ENCODE data around the gene KDM2A.
A peak's percentile ranks its signal among the peaks of the same experiment; 100 is the strongest.

Gene KDM2A

DNA sequence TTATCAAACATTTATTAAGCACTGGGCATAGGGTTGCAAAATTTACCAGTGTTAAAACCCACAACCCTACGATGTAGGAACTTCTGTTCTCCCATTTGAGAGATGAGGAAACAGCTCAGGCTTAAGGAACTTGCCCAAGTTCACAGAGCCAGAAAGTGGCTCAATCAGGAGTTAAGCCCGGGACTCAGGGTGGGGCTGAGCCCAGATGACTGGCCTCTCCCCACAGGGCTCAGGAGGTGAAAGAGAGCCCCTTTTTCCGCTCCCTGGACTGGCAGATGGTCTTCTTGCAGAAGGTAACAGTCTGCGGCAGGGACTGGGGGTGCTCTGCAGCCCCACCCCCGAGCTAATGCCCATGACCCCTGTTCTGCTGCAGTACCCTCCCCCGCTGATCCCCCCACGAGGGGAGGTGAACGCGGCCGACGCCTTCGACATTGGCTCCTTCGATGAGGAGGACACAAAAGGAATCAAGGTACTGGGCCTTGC is 164.5 kb downstream of the KDM2A start:
- DNase-seq = no peak

DNA sequence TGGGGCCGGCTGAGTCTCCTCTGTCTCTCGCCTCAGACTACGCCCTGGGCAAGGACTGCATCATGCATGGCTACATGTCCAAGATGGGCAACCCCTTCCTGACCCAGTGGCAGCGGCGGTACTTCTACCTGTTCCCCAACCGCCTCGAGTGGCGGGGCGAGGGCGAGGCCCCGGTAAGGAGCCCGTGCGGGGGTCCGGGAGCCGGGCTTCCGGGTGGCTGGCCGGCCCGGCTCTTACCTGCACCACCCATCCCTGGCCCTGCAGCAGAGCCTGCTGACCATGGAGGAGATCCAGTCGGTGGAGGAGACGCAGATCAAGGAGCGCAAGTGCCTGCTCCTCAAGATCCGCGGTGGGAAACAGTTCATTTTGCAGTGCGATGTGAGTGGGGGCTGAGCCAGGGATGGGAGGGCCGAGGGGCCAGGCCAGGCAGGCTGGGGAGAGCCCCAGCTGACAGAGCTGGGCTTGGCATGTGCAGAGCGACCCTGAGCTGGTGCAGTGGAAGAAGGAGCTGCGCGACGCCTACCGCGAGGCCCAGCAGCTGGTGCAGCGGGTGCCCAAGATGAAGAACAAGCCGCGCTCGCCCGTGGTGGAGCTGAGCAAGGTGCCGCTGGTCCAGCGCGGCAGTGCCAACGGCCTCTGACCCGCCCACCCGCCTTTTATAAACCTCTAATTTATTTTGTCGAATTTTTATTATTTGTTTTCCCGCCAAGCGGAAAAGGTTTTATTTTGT is 165.9 kb downstream of the KDM2A start:
- no peak for DNase-seq

GRCh38 chr11:67285541-67286498 is 166.8 kb downstream of the KDM2A start:
- DNase-seq = no peak

- DNase-seq = peak in 4 of 56 donors; percentile 26 to 50 (median 38)
Observed at GRCh38 chr11:67286621-67287333, 167.7 kb downstream of the KDM2A start.

DNA sequence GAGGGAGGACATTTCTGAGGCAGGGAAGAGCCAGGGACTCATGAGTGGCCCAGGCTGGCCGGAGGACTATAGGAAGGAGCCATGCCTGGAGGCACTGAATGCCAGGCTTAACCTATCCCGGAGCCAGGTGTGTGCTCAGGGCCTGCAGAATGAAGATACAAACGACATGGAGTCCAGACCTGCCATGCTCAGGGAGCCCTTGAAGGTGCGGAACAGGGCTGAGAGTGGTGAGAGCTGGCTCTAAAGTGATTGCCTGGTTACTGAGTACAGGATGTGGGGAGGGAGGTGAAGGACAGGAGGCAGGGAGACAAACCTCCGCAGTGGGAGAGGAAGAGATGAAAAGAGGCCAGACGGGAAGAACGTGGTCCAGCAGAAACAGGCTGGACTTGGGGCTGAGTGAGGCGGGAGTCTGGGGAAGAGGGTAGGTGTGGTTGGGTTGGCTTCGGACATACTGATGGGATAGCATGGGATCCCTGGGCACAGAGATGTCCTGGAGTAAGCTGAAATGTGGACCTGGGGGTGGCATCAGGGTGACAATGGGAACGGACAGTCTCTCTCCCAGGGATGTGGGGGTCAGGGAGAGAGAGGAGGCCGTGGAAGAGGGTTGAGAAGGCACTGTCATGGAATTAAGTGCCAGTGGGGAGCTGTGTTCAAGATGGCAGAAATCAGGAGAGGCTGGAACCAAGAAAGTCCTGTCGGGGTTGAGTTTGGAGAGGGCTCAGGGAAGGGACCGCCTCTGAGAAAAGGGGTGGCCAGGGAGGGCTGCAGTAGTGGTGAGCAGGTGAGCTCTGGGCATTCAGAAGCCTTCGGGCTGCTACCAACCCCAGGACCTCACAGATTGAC is 168.5 kb downstream of the KDM2A start:
- DNase-seq = no peak

GRCh38 chr11:67288198-67288451 is 169.1 kb downstream of the KDM2A start:
- peak in 1 of 56 donors; percentile 36 for DNase-seq

DNA sequence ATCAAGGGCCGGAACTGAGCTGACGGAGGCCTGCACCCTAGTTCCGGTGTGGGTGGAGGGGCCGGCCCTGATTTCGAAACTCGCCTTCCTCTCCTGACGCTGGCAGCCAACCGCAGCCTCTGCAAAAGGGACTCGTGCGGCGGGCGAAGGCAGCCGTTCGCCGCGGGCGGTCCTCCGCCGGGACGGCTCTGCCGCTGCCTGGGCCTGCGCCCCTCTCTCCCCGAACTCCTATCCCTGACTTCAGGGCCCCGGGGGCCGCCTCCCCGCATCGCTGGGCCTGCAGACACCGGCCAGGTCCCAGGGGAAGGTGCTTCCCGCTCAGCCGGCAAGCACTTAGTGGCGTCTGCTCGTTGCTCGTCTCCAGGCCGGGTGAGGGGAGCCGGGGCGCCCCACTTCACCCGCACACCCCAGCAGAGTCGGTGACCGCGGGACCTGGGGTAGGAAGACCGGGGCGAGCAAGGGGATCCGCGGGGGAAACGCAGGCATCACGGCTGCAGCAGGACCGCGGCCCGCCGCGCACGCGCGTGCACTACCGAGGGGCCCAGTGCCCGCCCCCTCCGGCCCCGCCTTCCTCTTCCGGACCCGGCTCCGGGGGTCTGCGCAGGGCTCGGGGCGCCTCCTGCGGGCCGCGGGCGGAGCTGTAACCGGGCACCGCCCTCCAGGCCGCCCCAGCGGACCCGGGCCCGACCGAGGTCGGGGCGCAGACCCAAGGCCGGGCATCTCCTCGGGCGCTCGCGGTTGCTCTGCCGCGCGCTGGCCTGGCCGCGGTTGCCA is 169.6 kb downstream of the KDM2A start:
- peak in 51 of 56 donors; percentile 35 to 92 (median 76) for DNase-seq

DNA sequence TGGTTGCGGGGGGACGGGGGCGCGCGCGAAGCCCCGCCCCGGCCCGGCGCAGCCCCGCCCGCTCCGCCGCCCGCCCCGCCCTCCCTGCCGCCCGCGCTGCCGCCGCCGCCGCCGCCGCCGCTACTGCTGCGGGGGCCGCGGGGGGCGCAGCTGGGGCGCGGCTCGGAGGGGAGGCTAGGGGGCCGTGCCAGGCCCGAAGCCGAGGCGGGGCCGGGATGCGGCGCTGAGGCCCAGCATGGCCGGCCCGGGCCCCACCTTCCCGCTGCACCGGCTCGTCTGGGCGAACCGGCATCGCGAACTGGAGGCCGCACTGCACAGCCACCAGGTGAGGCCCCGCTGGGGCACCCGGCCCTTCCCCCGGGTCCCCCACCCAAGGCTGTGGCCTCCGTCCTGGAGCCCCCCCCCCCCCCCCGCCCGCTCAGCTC is 170.2 kb downstream of the KDM2A start, which contains the start of gene ANKRD13D:
Gene ANKRD13D (plus strand): TSS at position 78 of the 425 bp plus-strand sequence. CDS start 158 bp downstream, at position 236.
- DNase-seq = peak in 5 of 56 donors; percentile 54 to 72 (median 63)

DNA sequence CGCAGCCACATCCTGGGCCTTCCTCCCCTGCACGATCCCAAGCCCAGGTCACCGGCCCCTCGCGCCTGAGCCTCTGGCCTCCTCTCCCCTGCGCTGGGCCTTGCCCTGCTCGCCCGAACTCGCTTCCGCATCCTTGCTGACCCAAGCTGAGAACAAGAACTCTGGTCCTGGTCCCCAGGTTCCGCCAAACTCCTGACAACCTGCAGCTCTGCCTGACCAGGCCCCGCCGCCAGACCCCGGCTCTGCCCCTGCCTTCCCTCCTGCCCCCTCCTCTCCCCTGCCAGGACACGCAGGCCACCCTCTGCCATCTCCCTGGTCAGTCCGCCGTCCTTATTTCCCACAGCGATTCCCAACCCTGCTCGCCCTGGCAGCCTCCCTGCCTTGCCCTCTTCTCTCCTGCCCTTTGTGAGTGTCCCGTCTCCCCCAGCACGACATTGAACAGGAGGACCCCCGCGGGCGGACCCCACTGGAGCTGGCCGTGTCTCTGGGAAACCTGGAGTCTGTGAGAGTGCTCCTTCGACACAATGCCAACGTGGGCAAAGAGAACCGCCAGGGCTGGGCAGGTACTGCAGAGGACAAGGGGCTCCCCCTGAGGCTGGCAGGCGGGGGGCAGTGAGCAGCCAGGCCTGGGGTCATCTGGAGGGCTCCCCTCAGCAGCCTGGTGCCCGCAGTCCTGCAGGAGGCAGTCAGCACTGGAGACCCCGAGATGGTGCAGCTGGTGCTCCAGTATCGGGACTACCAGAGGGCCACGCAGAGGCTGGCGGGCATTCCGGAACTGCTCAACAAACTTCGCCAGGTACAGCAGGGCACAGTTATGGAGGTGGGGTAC is 170.8 kb downstream of the KDM2A start:
- DNase-seq = no peak

DNA sequence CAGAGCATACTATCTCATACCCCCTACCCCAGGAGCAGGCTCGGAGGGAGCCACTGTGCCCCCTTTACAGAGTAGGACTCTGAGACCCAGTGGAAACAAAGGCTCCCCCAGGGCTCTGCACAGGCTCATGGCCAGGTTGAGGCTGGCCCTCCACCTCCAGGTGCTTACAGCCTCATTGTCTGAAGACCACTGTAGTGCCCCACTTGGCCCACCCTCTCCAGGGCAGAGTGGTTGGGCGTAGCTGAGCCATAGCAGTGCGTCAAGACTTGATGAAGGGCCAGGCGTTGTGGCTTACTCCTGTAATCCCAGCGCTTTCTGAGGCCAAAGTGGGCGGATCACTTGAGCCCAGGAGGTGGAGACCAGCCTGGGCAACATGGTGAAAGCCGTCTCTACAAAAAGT is 171.7 kb downstream of the KDM2A start:
- no peak for DNase-seq

- no peak for DNase-seq
Observed at GRCh38 chr11:67291481-67292381, 172.7 kb downstream of the KDM2A start.

GRCh38 chr11:67292671-67293070 is 173.6 kb downstream of the KDM2A start:
- no peak for DNase-seq

DNA sequence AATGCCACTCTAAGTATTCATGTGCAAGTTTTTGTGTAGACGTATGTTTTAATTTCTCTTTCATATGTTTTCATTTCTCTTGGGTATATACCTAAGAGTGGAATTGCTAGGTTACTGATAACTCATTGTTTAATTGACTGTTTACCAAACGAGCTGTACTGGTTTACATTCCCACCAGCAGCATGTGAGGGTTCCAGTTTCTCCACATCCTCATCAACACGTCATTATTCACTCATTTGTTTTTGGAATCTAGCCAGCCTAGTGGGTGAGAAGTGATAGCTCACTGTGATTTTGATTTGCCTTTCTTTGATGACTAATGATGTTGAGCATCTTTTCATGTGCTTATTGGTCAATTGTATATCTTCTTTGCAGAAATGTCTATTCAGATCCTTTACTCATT is 174.0 kb downstream of the KDM2A start:
- no peak for DNase-seq

- no peak for DNase-seq
Observed at GRCh38 chr11:67295846-67296245, 176.8 kb downstream of the KDM2A start.

DNA sequence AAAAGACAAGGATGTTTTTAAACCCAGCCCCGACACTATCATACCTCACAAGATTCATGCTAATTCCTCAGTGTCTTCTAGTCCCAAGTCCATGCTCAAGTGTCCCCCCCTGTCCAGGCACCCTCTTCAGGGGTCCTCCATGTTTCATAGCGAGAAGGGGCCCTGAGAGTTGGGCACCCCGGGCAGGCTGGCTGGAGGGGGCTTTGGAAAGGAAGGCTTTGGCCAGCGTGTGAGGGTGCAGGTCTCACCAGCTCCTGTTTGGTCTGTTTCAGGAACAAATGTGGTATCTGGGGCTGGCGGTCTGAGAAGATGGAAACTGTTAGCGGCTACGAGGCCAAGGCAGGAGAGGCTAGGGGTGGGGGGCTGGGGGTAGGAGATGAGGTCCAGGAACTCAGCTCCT is 179.7 kb downstream of the KDM2A start:
- no peak for DNase-seq

GRCh38 chr11:67299471-67300191 is 180.6 kb downstream of the KDM2A start:
- no peak for DNase-seq

DNA sequence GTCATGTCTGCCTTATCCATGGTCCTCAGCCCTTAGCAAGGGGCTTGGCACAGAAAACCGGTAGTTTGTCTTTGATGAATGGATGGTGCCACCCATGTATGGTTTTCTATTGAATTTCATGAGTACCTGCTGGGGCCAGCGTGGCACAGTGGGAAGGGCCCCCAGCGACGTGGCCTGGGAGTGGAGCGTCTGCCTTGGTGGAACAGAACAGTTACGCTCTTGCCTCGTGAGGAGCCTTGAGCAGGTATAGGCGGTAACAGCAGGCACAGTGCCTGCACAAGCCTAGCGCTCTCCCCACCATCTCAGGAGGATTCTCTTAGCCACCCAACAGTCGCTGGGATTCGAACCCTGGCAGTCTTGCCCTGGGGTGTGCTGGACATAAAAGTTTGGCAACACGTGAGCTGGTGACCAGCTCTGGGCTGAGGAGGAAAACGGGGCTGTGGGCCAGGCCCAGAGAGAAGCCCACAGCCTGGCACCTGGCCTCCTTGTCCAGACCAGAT is 181.2 kb downstream of the KDM2A start:
- DNase-seq = no peak

All from amygdala (tissue), 56 donors.